ENCODE results near the gene SLC15A4.
"Not testable (repeated sequence)": the region's sequence is repeated elsewhere in the genome, so short reads cannot be mapped to it uniquely, and the experiment has no call there.

SLC15A4 gene

DNA sequence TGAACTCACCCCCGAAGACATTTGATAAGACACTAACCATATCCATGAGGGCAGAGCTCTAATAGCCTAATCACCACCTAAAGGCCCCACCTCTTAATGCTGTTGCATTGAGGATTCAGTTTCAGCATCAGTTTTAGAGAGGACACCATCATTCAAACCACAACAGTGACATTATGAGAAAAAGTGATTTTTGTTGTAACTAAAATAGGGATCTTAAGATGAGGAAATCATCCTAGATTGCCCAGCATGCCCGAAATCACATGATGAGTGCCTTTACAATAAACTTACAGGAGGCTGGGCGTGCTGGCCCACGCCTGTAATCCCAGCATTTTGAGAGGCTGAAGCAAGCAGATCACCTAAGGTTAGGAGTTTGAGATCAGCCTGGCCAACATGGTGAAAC lies 19.8 kb upstream of the SLC15A4 start:
- DNase-seq, result no peak

- DNase-seq, result no peak
Measured at GRCh38 chr12:128842579-128842978, 18.8 kb upstream of the SLC15A4 start.

DNA sequence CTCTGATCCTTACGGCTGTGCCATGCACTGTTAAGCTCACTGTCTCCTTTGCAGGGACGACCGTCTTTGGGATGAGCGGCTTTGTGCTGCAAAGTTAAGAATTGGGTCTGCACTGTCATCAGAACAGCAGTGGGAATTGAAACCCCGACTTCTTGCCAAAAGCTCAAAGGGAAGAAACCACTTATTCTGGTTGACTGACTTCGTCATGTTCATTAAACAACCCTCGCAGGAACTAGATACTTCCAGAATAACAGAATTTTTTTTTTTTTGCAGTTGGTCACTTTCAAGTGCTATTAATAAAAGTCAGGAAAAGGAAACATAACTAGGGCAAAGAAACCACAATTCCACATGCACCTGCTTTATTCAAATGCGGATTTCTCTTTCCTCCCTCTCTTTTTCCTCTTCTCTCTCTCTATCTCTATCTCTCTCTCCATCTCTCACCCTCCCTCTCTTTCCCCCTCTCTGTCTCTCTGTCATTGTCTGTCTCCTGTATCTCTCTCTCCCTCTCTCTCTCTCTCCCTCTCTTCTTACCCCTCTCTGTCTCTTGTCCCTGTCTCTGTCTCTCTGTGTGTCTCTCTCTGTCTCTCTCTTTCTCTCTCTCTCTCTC lies 17.2 kb upstream of the SLC15A4 start:
- no peak for DNase-seq

- DNase-seq, result not testable (repeated sequence)
Measured at GRCh38 chr12:128839885-128840284, 16.1 kb upstream of the SLC15A4 start.

GRCh38 chr12:128833418-128833817 lies 9.7 kb upstream of the SLC15A4 start:
- DNase-seq, result no peak

DNA sequence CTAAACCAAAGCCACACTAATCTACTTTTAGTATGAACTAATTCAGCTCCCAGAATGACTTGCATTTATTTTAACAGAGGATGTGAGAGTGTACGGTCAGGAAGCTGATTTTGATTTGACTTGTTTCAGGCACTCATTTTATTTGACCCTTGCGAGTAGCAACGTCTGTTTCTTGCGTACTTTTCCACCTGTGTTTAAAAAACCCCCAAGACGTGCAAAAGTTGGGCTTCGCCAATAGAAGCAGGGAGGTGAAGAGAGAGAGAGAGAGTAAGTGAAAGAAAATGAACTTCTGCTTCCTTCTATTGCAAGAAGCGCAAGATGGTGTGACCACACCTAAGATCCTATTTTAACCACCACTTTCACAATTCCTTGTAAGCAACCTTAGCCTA lies 6.7 kb upstream of the SLC15A4 start:
- DNase-seq, result no peak

GRCh38 chr12:128829861-128830504 lies 6.2 kb upstream of the SLC15A4 start:
- no peak for DNase-seq

DNA sequence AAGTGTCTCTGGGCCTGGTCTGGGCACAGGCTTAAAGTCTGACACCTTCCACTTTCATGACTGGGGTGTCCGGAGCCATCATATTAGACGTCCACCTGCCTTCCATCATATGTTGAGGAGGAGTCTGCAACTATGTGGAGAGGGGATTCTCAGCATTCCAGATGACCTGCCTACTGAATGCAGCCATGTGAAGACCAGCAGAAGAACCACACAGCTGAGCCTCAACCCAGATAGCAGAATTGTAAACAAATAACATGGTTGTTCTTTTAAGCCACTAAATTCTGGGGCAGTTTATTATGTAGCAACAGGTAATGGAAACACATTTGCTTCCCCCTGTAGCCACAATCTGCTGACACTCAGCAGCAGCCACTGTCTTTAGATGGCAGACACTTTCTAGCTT lies 4.0 kb upstream of the SLC15A4 start:
- no peak for DNase-seq

DNA sequence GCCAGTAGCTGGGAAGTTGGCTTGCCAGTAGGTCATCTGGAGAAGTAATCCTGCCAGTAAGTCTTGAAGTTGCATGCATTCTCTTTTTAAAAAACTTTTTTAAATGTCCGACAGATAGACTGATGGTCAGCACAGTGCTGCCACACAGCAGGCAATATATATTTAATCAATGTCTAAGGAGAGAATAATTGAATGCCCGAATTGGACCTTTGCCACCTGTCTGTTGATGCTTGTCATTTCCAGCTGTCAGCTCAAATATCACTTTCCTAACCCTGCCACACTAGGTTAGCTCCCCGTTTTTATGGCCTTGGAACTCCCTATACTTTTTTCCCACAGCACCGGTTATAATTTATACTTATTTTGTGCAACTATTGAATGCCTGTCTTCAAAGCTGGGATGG lies 2.1 kb upstream of the SLC15A4 start:
- DNase-seq, result no peak

DNA sequence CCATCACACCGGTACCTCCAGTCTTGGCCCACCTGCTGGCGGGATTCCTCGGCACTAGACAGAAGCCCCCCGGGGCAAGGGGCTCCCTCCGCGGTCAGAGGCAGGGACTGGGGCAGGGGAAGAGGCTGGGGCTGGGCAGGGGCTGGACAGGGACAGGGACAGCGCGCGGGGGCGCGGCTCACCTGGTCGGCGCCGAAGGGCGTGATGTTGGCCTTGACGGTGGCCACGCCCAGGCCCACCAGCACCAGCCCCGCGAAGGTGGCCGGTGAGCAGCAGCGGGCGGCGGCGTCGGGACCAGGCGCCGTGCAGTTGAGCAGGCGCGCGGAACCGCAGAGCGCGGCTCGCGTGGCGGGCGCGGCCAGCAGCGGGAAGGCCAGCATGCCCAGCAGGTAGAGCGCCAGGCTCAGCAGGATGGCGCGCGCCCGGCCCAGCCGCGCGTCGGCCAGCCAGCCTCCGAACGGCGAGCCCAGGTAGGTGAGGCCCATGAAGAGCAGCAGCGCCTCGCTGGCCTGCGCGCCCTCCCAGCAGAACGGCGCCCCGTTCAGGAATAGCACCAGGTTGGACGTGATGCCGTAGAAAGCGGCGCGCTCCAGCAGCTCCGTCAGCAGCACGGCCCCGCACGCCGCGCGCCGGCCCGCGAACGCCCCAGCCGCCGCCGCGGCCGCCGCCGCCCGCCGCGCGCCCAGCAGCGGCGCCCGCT lies 392 bp downstream of the SLC15A4 start:
- no peak for DNase-seq

GRCh38 chr12:128820723-128821432 lies 2.9 kb downstream of the SLC15A4 start:
- no peak for DNase-seq

DNA sequence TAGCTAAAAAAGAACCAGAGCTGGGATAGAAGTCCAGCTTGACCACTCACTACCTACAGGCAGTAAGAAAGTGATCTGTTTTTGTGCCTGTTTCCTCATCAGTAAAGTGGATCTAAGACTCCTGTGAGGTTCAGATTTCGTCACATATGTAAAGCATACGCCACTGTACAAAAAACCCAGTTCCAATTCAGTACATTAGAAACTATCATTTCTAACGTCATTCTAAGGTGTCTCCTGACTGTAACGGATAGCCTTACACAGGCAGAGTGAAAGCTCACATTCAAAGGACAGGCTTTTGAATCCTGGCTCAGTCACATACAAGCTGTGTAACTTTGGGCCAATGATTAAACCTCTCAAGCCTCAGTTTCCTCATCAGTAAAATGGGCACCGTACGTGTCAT lies 3.5 kb downstream of the SLC15A4 start:
- DNase-seq, result no peak

GRCh38 chr12:128819293-128820144 lies 4.2 kb downstream of the SLC15A4 start:
- no peak for DNase-seq

GRCh38 chr12:128818065-128819022 lies 5.4 kb downstream of the SLC15A4 start:
- no peak for DNase-seq

GRCh38 chr12:128817111-128818015 lies 6.4 kb downstream of the SLC15A4 start:
- no peak for DNase-seq

GRCh38 chr12:128816643-128816920 lies 7.2 kb downstream of the SLC15A4 start:
- no peak for DNase-seq

GRCh38 chr12:128815779-128816642 lies 7.7 kb downstream of the SLC15A4 start:
- no peak for DNase-seq

- DNase-seq, result no peak
Measured at GRCh38 chr12:128814411-128815261, 9.1 kb downstream of the SLC15A4 start.

GRCh38 chr12:128813883-128814282 lies 9.9 kb downstream of the SLC15A4 start:
- no peak for DNase-seq

Data from activated T-cell treated with anti-CD3 and anti-CD28 coated beads for 4 hours (primary cell).